K562 (cell line): Measurements from ENCODE around the gene NGRN. TPM values are rescaled to one million over a fixed set of nuclear protein-coding genes. Genes with fewer than 3 reads are reported as not detected.

Experiments
- BCLAF1 ChIP-seq, 2 experiments: fragments of 450-650 bp in 1 of 2; IDR thresholded peaks; 2 replicates each; pipeline ENCODE4 v1.6.1; 2011 to 2017; ENCODE audit warnings: low read depth in 2 of 2, antibody characterized with exemption in 1 of 2, borderline replicate concordance in 1 of 2, low read length in 1 of 2, mild to moderate bottlenecking in 1 of 2, mixed read lengths in 1 of 2; ENCODE audit not compliant: control insufficient read depth in 1 of 2
- BMI1 ChIP-seq: fragments of 150-350 bp; IDR thresholded peaks from 2 replicates; pipeline ENCODE4 v1.6.1; 2014; ENCODE audit warnings: low read length
- ETS2 ChIP-seq: IDR thresholded peaks from 2 replicates; pipeline ENCODE4 v1.6.1; 2016; ENCODE audit warnings: borderline replicate concordance, missing genetic modification characterization, mild to moderate bottlenecking, moderate library complexity, missing compliant biosample characterization; ENCODE audit not compliant: poor library complexity, severe bottlenecking
- ETV1 ChIP-seq: fragments of 450-650 bp; conservative IDR thresholded peaks from 2 replicates; pipeline ENCODE4 v1.6.1; 2016; ENCODE audit warnings: missing genetic modification characterization, control low read depth, low read depth, missing compliant biosample characterization
- MAX ChIP-seq: sonication (generic); formaldehyde crosslinking; IDR thresholded peaks from 2 replicates; pipeline ENCODE4 v1.9.0; 2022; ENCODE audit warnings: mild to moderate bottlenecking, missing genetic modification reagents
- MGA ChIP-seq: fragments of 450-650 bp; IDR thresholded peaks from 2 replicates; pipeline ENCODE4 v1.6.1; 2016; ENCODE audit warnings: mild to moderate bottlenecking, moderate library complexity
- NR2C2 ChIP-seq, 2 experiments: fragments of 200-800 bp in 1 of 2; sonication (Bioruptor generic) in 1 of 2; sonication (generic) in 1 of 2; formaldehyde crosslinking in 1 of 2; IDR thresholded peaks; 2 replicates each; pipeline versions ENCODE4 v1.6.1 to v1.8.0; 2016 to 2022; ENCODE audit warnings: mild to moderate bottlenecking in 1 of 2, missing compliant biosample characterization in 1 of 2, missing genetic modification characterization in 1 of 2, missing genetic modification reagents in 1 of 2
- PRPF4 ChIP-seq: fragments of 200-400 bp; formaldehyde crosslinking; IDR thresholded peaks from one replicate; pipeline ENCODE4 v1.6.1; 2017; ENCODE audit warnings: low read length, low read depth, mild to moderate bottlenecking; ENCODE audit not compliant: insufficient read depth, poor library complexity, severe bottlenecking
- ZBTB34 ChIP-seq: fragments of 250-450 bp; sonication (Bioruptor Pico); IDR thresholded peaks from 2 replicates; pipeline ENCODE4 v1.8.0; 2021; ENCODE audit warnings: mild to moderate bottlenecking, moderate library complexity
- polyA plus RNA-seq, 8 experiments: library from polyadenylated mRNA; depleted of rRNA in 4 of 8; stranded (reverse) in 5 of 8; unstranded in 3 of 8; fragments of >200 nt; fragmentation: Nextera tagmentation in 2 of 8; fragmentation: Illumina TruSeq in 1 of 8; extraction: Ambion mirVana in 2 of 8; extraction: Trizol in 1 of 8; gene quantifications; 2 replicates each; pipeline versions ENCODE4 v1.2.1 to v1.2.3, GENCODE V29; 2011 to 2014; ENCODE audit warnings: inconsistent platforms in 1 of 8, missing spikeins in 1 of 8
- total RNA-seq, 7 experiments: library from RNA; depleted of rRNA in 6 of 7; stranded (reverse); fragments of >200 nt in 6 of 7; fragmentation: Illumina TruSeq in 2 of 7; extraction: Trizol in 2 of 7; gene quantifications; 2 replicates each; pipeline versions ENCODE4 v1.2.1 to v1.2.3, GENCODE V29; 2011 to 2021; ENCODE audit warnings: low replicate concordance in 1 of 7

The NGRN gene
- total and polyA plus RNA-seq, 9 of the 15 experiments (the other 6 are each of a cell fraction or from before 2014, with no cell fraction given), result 14.0 to 73.4 (median 60.0) TPM

- TF ChIP-seq BCLAF1 (IDR thresholded peaks at IDR 0.05; ENCODE audit: borderline replicate concordance in 1 of 2, control insufficient read depth in 1 of 2, low read depth in 2 of 2, low read length in 1 of 2) (no peak), ZBTB34 (CRISPR knock-in tag) (no peak), ETV1 (tag) (no peak; the same call in 1 of the 2 replicates), ETS2 (no peak), MAX (CRISPR knock-in tag) (peak; percentile 20; the same call in 1 of the 2 replicates), MGA (peak; percentile 45; the same call in 1 of the 2 replicates), NR2C2 (CRISPR knock-in tag; IDR thresholded peaks at IDR 0.05) (0 out of 2 replicates have a peak, but pooled peaks have one; percentile 6), NR2C2 (tag; IDR thresholded peaks at IDR 0.05) (no peak), BMI1 (no peak), PRPF4 (no peak)
These were observed 36.3 kb downstream of the NGRN start (continued) for GRCh38 chr15:90301707-90302300.
